Measurements from ENCODE around the gene KLHL5.

The KLHL5 gene

DNA sequence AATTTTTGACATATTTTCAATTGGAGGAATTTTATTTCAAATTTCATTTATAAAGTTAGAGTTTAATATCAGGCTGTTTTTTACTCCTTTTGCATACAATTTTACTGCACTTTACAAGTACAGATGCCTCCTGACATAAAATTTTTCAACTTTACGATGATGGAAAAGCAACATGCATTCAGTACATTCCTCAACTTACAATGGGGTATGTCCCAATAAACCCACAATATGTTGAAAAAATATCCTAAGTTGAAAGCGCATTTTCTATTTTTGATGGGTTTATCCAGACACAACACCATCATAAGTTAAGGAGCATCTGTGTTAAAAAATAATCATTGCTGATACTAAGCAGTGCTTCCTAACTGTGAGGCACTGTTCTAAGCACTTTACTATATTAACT, 4.3 kb downstream of the KLHL5 start:
- TF ChIP-seq, protein P1, sequence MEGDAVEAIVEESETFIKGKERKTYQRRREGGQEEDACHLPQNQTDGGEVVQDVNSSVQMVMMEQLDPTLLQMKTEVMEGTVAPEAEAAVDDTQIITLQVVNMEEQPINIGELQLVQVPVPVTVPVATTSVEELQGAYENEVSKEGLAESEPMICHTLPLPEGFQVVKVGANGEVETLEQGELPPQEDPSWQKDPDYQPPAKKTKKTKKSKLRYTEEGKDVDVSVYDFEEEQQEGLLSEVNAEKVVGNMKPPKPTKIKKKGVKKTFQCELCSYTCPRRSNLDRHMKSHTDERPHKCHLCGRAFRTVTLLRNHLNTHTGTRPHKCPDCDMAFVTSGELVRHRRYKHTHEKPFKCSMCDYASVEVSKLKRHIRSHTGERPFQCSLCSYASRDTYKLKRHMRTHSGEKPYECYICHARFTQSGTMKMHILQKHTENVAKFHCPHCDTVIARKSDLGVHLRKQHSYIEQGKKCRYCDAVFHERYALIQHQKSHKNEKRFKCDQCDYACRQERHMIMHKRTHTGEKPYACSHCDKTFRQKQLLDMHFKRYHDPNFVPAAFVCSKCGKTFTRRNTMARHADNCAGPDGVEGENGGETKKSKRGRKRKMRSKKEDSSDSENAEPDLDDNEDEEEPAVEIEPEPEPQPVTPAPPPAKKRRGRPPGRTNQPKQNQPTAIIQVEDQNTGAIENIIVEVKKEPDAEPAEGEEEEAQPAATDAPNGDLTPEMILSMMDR (IDR thresholded peaks at IDR 0.05; ENCODE audit: extremely low read depth, missing control alignments), result no peak
- no peak for DNase-seq (ENCODE audit: low spot score)

DNA sequence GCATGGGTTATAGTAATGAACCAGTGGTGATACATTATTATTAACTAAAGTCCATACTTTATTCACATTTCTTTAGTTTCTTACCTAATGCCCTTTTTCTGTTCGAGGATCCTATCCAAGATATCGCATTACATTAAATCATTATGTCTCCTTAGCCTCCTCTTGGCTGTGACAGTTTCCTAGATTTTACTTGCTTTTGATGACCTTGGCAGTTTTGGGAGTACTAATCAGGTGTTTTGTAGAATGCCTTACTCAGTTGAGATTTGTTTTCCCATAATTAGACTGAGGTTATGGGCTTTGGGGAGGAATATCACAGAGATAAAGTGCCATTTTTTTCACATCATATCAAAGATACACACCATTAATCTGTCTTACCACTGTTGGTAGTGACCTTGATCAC, 5.0 kb downstream of the KLHL5 start:
- no peak for DNase-seq (ENCODE audit: low spot score)
- TF ChIP-seq, protein P1 (IDR thresholded peaks at IDR 0.05; ENCODE audit: extremely low read depth, missing control alignments), result no peak

DNA sequence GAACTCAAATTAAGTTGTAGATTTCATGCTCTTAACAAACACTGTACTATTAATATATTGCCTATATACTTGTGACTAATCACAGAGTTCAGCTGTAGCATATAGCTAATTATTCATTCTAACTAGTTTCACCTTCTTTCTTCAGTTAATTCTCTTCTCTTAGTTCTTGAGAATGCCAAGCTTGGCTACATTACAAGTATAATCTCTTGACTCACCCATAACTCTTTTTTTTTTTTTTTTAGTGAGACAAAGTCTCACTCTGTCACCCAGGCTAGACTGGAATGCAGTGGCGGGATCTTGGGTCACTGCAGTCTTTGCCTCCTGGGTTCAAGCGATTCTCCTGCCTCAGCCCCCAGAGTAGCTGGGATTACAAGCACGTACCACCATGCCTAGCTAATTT, 5.4 kb downstream of the KLHL5 start:
- no peak for DNase-seq (ENCODE audit: low spot score)
- TF ChIP-seq, protein P1 (IDR thresholded peaks at IDR 0.05; ENCODE audit: extremely low read depth, missing control alignments), result no peak

DNA sequence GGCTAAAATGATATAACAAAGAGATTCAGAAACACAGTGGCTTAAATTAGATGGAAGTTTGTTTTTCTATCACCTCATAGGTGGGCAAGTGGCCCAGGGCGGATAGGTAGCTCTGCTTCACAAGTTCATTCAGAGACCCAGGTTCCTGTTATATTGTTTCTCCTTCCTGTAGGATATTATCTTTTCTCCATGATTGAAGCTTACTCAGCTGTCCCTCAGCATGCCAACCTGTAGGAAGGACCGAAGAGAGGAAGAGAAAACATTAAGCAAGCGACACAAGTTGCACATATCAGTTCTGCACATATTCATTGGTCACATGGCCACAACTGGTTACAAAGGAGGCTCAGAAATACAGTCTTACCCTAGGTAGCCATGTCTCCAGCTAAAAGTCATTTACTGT, 6.9 kb downstream of the KLHL5 start:
- TF ChIP-seq, protein P1 (IDR thresholded peaks at IDR 0.05; ENCODE audit: extremely low read depth, missing control alignments), result no peak
- no peak for DNase-seq (ENCODE audit: low spot score)

DNA sequence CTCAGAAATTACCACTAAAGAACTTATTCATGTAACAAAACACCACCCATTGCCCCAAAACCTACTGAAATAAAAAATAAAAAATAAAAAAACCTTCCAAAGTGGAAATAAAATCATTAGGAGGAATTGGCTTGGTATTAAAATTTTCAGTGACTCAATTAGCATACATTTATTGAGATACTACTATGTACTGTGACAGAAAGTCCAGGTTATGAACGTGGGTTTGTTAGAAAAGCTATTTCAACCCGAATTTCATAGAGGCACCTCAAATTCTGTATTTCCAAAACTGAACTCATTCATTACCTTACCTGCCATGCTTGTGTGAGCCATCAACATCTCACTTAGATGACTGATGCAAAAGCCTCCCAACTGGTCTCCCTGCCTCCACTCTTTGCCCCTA, 16.8 kb downstream of the KLHL5 start:
- DNase-seq (ENCODE audit: low spot score), result no peak
- TF ChIP-seq, protein P1 (IDR thresholded peaks at IDR 0.05; ENCODE audit: extremely low read depth, missing control alignments), result no peak

DNA sequence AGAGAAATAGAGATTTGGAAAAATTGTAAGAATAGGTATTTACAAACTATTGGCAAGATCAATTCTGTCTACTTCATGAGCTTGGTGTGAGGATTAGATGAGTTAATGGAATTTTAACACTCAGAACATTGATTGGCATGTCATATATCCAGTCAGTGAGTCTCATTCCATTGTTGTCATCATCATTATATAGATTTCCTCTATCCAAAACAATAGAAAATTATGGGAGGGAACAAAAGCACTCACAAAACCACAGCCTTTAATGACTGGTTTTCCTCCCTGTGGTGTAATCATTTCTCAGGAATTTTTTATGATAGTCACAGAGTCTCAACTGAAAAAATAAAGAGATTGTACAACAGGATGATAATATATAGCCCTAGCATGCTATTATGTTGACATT, 21.1 kb downstream of the KLHL5 start:
- no peak for DNase-seq (ENCODE audit: low spot score)
- TF ChIP-seq, protein P1 (IDR thresholded peaks at IDR 0.05; ENCODE audit: extremely low read depth, missing control alignments), result no peak

DNA sequence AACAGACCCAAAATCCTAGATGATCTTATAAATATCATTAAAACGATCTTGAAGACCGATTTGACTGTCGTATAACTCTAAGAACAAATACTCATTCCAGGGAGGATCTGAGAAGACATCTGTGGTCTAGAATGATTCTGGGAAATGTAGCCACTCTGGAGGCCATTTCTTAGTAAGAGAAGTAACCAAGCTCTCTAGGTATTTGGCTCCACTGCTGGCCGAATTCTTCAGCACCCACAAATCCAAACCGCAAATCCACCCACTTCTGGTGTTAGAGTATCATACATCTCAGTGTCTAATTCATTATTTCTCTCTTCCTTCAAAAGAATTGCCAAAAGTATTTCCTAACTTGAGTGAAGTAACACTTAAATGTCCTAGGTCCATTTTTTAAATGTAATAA, 23.9 kb downstream of the KLHL5 start:
- TF ChIP-seq, protein P1 (IDR thresholded peaks at IDR 0.05; ENCODE audit: extremely low read depth, missing control alignments), result no peak
- DNase-seq (ENCODE audit: low spot score), result no peak
